ENCODE data around the gene GPR39.
A peak's percentile ranks its signal among the peaks of the same experiment; 100 is the strongest.

Gene GPR39

GRCh38 chr2:132670496-132671150, 254.0 kb downstream of the GPR39 start:
- Histone ChIP-seq H3K36me3 (ENCODE audit: control insufficient read depth in 1 of 2, insufficient read depth in 2 of 2, low read length in 2 of 2) (no peaks in the 10 kb centered on the region), H3K27ac (ENCODE audit: low read depth, low read length) (no peak overlapping the region), H3K27me3 (ENCODE audit: control insufficient read depth in 1 of 2, insufficient read depth in 2 of 2, low read length in 2 of 2) (peaks cover 26 to 33% of the 10 kb centered on the region in 2 donors), H3K9me3 (ENCODE audit: control insufficient read depth in 1 of 2, low read length in 2 of 2) (no peaks in the 10 kb centered on the region), H3K4me3 (ENCODE audit: low read depth in 1 of 2, low read length in 2 of 2) (peak overlapping the region; percentile 46 to 61), H3K4me1 (ENCODE audit: control insufficient read depth in 1 of 2, insufficient read depth in 2 of 2, low read length in 2 of 2) (peaks cover 0 to 9% of the 10 kb centered on the region in 2 donors), H3K9ac (ENCODE audit: low read depth in 1 of 2, low read length in 2 of 2) (no peak overlapping the region)

GRCh38 chr2:132671151-132671835, 254.7 kb downstream of the GPR39 start:
- H3K4me1 ChIP-seq (ENCODE audit: control insufficient read depth in 1 of 2, insufficient read depth in 2 of 2, low read length in 2 of 2), result peaks cover 0 to 9% of the 10 kb centered on the region in 2 donors
- peak overlapping the region; percentile 6 to 61 for H3K4me3 ChIP-seq (ENCODE audit: low read depth in 1 of 2, low read length in 2 of 2)
- H3K9me3 ChIP-seq (ENCODE audit: control insufficient read depth in 1 of 2, low read length in 2 of 2), result no peaks in the 10 kb centered on the region
- H3K27me3 ChIP-seq (ENCODE audit: control insufficient read depth in 1 of 2, insufficient read depth in 2 of 2, low read length in 2 of 2), result peaks cover 26 to 33% of the 10 kb centered on the region in 2 donors
- H3K9ac ChIP-seq (ENCODE audit: low read depth in 1 of 2, low read length in 2 of 2), result no peak overlapping the region
- H3K36me3 ChIP-seq (ENCODE audit: control insufficient read depth in 1 of 2, insufficient read depth in 2 of 2, low read length in 2 of 2), result no peaks in the 10 kb centered on the region
- H3K27ac ChIP-seq (ENCODE audit: low read depth, low read length), result no peak overlapping the region

GRCh38 chr2:132676999-132677398, 260.4 kb downstream of the GPR39 start:
- no peaks in the 10 kb centered on the region for H3K36me3 ChIP-seq (ENCODE audit: control insufficient read depth in 1 of 2, insufficient read depth in 2 of 2, low read length in 2 of 2)
- H3K4me3 ChIP-seq (ENCODE audit: low read depth in 1 of 2, low read length in 2 of 2), result no peak overlapping the region
- no peaks in the 10 kb centered on the region for H3K9me3 ChIP-seq (ENCODE audit: control insufficient read depth in 1 of 2, low read length in 2 of 2)
- H3K9ac ChIP-seq (ENCODE audit: low read depth in 1 of 2, low read length in 2 of 2), result no peak overlapping the region
- H3K27me3 ChIP-seq (ENCODE audit: control insufficient read depth in 1 of 2, insufficient read depth in 2 of 2, low read length in 2 of 2), result peaks cover 0 to 7% of the 10 kb centered on the region in 2 donors
- H3K27ac ChIP-seq (ENCODE audit: low read depth, low read length), result no peak overlapping the region
- no peaks in the 10 kb centered on the region for H3K4me1 ChIP-seq (ENCODE audit: control insufficient read depth in 1 of 2, insufficient read depth in 2 of 2, low read length in 2 of 2)

DNA sequence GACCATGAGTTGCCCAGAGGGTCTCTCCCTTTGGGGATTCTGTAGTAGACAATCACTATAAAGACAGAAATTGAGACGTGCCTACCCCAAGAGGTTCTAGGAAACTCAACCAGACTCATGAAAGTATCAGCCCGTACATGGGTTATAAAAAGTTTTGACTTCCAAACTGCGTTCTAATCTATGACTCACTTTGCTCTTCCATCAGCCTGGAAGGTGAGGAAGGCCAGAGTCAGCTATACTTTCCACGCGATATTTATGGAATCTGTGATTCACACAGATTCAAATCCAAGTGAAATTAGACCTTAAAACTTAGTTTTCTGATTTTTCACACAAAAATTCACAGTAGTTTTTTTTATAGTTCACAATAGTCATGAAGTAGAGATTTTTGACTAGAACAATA, 261.1 kb downstream of the GPR39 start:
- H3K4me3 ChIP-seq (ENCODE audit: low read depth in 1 of 2, low read length in 2 of 2), result no peak overlapping the region
- H3K27me3 ChIP-seq (ENCODE audit: control insufficient read depth in 1 of 2, insufficient read depth in 2 of 2, low read length in 2 of 2), result peaks cover 0 to 7% of the 10 kb centered on the region in 2 donors
- H3K27ac ChIP-seq (ENCODE audit: low read depth, low read length), result no peak overlapping the region

GRCh38 chr2:132678483-132678882, 261.9 kb downstream of the GPR39 start:
- H3K27me3 ChIP-seq (ENCODE audit: control insufficient read depth in 1 of 2, insufficient read depth in 2 of 2, low read length in 2 of 2), result peaks cover 0 to 7% of the 10 kb centered on the region in 2 donors
- H3K27ac ChIP-seq (ENCODE audit: low read depth, low read length), result no peak overlapping the region

More for the DNA sequence above, 261.1 kb downstream of the GPR39 start:
- no peak overlapping the region for H3K9ac ChIP-seq (ENCODE audit: low read depth in 1 of 2, low read length in 2 of 2)
- H3K4me1 ChIP-seq (ENCODE audit: control insufficient read depth in 1 of 2, insufficient read depth in 2 of 2, low read length in 2 of 2), result no peaks in the 10 kb centered on the region
- H3K36me3 ChIP-seq (ENCODE audit: control insufficient read depth in 1 of 2, insufficient read depth in 2 of 2, low read length in 2 of 2), result no peaks in the 10 kb centered on the region
- H3K9me3 ChIP-seq (ENCODE audit: control insufficient read depth in 1 of 2, low read length in 2 of 2), result no peaks in the 10 kb centered on the region

DNA sequence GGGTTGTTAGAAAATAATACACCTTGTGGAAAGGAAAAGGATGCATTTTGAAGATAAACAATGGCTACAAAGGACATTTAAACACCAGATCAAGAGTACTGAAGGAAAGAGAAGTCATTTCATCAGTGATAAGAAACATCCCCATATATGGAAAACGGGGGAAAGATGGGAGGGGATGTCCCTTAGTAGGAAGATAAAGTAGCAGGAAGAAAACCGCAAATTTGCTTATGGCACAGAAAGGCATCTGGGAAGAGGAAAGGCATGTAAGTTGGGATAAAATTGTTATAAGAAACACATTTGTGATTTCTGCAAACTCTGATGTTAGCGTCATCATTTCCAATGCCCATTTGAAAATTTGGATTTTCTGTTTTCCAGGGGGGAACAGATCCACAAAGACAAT, 263.9 kb downstream of the GPR39 start:
- H3K27ac ChIP-seq (ENCODE audit: low read depth, low read length), result no peak overlapping the region

More at GRCh38 chr2:132678483-132678882, 261.9 kb downstream of the GPR39 start:
- no peak overlapping the region for H3K4me3 ChIP-seq (ENCODE audit: low read depth in 1 of 2, low read length in 2 of 2)
- H3K9me3 ChIP-seq (ENCODE audit: control insufficient read depth in 1 of 2, low read length in 2 of 2), result no peaks in the 10 kb centered on the region
- H3K9ac ChIP-seq (ENCODE audit: low read depth in 1 of 2, low read length in 2 of 2), result no peak overlapping the region
- H3K4me1 ChIP-seq (ENCODE audit: control insufficient read depth in 1 of 2, insufficient read depth in 2 of 2, low read length in 2 of 2), result no peaks in the 10 kb centered on the region
- H3K36me3 ChIP-seq (ENCODE audit: control insufficient read depth in 1 of 2, insufficient read depth in 2 of 2, low read length in 2 of 2), result no peaks in the 10 kb centered on the region

DNA sequence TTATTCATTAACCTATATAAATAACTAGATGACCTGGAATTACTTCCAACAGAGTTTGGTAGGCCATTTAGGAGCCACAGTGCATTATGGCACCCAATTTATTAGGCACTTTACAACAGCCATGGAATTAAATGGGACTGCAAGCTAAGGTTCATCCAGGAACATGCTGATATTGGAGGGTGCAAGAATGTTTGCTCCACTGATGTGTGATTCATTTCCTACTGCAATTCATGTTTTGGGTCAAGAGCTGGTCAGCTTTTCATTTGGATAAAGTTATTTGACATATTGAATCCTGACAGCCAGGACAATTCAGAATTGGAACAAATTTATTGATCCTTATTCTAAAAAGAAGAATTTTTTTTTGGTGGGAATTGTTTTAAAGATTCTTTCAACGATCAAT, 265.2 kb downstream of the GPR39 start:
- Histone ChIP-seq H3K9me3 (ENCODE audit: control insufficient read depth in 1 of 2, low read length in 2 of 2) (no peaks in the 10 kb centered on the region), H3K4me3 (ENCODE audit: low read depth in 1 of 2, low read length in 2 of 2) (no peak overlapping the region), H3K36me3 (ENCODE audit: control insufficient read depth in 1 of 2, insufficient read depth in 2 of 2, low read length in 2 of 2) (no peaks in the 10 kb centered on the region), H3K4me1 (ENCODE audit: control insufficient read depth in 1 of 2, insufficient read depth in 2 of 2, low read length in 2 of 2) (no peaks in the 10 kb centered on the region), H3K27ac (ENCODE audit: low read depth, low read length) (no peak overlapping the region), H3K27me3 (ENCODE audit: control insufficient read depth in 1 of 2, insufficient read depth in 2 of 2, low read length in 2 of 2) (peaks cover 0 to 7% of the 10 kb centered on the region in 2 donors), H3K9ac (ENCODE audit: low read depth in 1 of 2, low read length in 2 of 2) (no peak overlapping the region)

More for the DNA sequence above, 263.9 kb downstream of the GPR39 start:
- Histone ChIP-seq H3K9me3 (ENCODE audit: control insufficient read depth in 1 of 2, low read length in 2 of 2) (no peaks in the 10 kb centered on the region), H3K4me1 (ENCODE audit: control insufficient read depth in 1 of 2, insufficient read depth in 2 of 2, low read length in 2 of 2) (no peaks in the 10 kb centered on the region), H3K4me3 (ENCODE audit: low read depth in 1 of 2, low read length in 2 of 2) (no peak overlapping the region), H3K27me3 (ENCODE audit: control insufficient read depth in 1 of 2, insufficient read depth in 2 of 2, low read length in 2 of 2) (peaks cover 0 to 7% of the 10 kb centered on the region in 2 donors), H3K36me3 (ENCODE audit: control insufficient read depth in 1 of 2, insufficient read depth in 2 of 2, low read length in 2 of 2) (no peaks in the 10 kb centered on the region), H3K9ac (ENCODE audit: low read depth in 1 of 2, low read length in 2 of 2) (no peak overlapping the region)

DNA sequence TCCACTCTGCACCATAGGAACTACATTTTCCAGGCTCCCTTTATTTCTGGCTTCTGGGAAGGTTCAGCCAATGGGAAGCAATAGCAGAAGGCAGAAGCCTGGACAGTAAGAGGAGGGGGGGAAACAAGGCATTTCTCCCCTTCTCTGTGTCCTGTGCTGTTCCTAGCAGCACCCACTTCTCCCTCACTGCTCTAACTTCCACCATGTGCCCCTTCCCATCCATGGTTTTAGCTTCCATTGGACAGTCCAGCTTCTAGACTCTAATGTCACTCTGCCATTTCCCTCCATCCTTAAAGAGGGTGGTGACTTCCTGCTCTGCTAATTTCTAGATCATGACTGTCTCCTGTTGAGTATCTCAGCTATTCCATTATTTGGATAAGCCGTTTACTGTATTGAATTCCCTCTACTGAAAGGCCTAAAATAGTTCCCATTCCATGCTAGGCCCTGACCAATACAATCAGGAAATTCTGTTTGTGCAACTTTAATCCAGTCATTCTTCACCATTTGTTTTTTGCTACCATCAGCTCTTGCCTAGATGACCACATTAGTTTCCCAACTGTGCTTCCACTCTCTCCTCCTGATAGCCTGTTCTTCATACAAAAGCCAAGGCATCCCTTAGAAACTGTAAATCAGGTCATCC, 274.2 kb downstream of the GPR39 start:
- Histone ChIP-seq H3K4me3 (ENCODE audit: low read depth in 1 of 2, low read length in 2 of 2) (no peak overlapping the region), H3K4me1 (ENCODE audit: control insufficient read depth in 1 of 2, insufficient read depth in 2 of 2, low read length in 2 of 2) (no peaks in the 10 kb centered on the region), H3K9me3 (ENCODE audit: control insufficient read depth in 1 of 2, low read length in 2 of 2) (no peaks in the 10 kb centered on the region), H3K9ac (ENCODE audit: low read depth in 1 of 2, low read length in 2 of 2) (no peak overlapping the region), H3K36me3 (ENCODE audit: control insufficient read depth in 1 of 2, insufficient read depth in 2 of 2, low read length in 2 of 2) (no peaks in the 10 kb centered on the region), H3K27me3 (ENCODE audit: control insufficient read depth in 1 of 2, insufficient read depth in 2 of 2, low read length in 2 of 2) (no peaks in the 10 kb centered on the region), H3K27ac (ENCODE audit: low read depth, low read length) (no peak overlapping the region)

DNA sequence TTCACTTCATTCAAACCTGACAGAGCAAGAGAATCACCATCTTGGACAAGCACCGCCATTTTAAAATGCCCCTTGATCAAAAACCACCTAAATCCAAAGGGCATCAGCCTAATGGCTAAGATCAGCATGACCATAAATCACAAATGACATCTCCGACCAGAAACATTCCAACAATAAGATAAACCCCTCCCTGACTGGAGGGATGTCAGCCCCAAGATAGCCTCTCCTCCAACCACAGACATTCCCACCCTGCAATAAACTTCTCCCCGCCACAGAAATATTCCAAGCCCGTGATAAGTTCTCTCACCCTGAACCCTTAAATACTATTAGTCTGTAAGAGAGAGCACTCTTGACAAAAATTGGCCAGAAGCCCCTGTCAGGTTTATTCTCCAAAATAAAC, 275.0 kb downstream of the GPR39 start:
- Histone ChIP-seq H3K36me3 (ENCODE audit: control insufficient read depth in 1 of 2, insufficient read depth in 2 of 2, low read length in 2 of 2) (no peaks in the 10 kb centered on the region), H3K27ac (ENCODE audit: low read depth, low read length) (no peak overlapping the region)

GRCh38 chr2:132692816-132693215, 276.2 kb downstream of the GPR39 start:
- H3K4me3 ChIP-seq (ENCODE audit: low read depth in 1 of 2, low read length in 2 of 2), result no peak overlapping the region
- no peaks in the 10 kb centered on the region for H3K36me3 ChIP-seq (ENCODE audit: control insufficient read depth in 1 of 2, insufficient read depth in 2 of 2, low read length in 2 of 2)
- H3K4me1 ChIP-seq (ENCODE audit: control insufficient read depth in 1 of 2, insufficient read depth in 2 of 2, low read length in 2 of 2), result no peaks in the 10 kb centered on the region
- H3K9me3 ChIP-seq (ENCODE audit: control insufficient read depth in 1 of 2, low read length in 2 of 2), result no peaks in the 10 kb centered on the region
- H3K27ac ChIP-seq (ENCODE audit: low read depth, low read length), result no peak overlapping the region
- no peaks in the 10 kb centered on the region for H3K27me3 ChIP-seq (ENCODE audit: control insufficient read depth in 1 of 2, insufficient read depth in 2 of 2, low read length in 2 of 2)
- H3K9ac ChIP-seq (ENCODE audit: low read depth in 1 of 2, low read length in 2 of 2), result no peak overlapping the region

More for the DNA sequence above, 275.0 kb downstream of the GPR39 start:
- H3K27me3 ChIP-seq (ENCODE audit: control insufficient read depth in 1 of 2, insufficient read depth in 2 of 2, low read length in 2 of 2), result no peaks in the 10 kb centered on the region
- H3K9me3 ChIP-seq (ENCODE audit: control insufficient read depth in 1 of 2, low read length in 2 of 2), result no peaks in the 10 kb centered on the region
- H3K9ac ChIP-seq (ENCODE audit: low read depth in 1 of 2, low read length in 2 of 2), result no peak overlapping the region
- no peaks in the 10 kb centered on the region for H3K4me1 ChIP-seq (ENCODE audit: control insufficient read depth in 1 of 2, insufficient read depth in 2 of 2, low read length in 2 of 2)
- no peak overlapping the region for H3K4me3 ChIP-seq (ENCODE audit: low read depth in 1 of 2, low read length in 2 of 2)

Measured in duodenal mucosa (tissue), 2 donors.